GM21390 (cell line): ENCODE data around the gene GAPDHS.

Experiments used
- ATAC-seq: cut with Tn5 transposase; IDR thresholded peaks from one replicate; pipeline ENCODE4 v1.9.1; 2021; ENCODE audit not compliant: unreplicated experiment

The GAPDHS gene

DNA sequence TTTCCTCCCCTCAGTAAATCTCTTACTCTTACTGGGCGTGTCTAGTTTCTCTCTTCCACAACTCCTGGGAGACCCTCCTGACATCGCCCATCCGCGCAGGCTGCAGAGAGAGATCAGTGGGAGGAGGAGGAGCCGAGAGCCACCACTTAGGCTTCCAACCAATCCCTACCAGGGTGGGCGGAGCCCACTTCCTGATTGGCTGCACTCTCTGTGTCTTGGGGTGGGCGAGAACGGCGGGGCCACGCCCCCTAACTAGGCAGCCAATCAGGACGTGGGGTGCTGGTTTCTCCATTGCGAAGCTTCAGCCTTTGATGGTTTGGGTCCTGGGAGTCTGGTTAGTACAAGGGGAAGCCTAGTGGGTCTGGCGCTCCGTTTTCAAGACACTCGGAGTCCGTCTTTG, 52.6 kb downstream of the GAPDHS start, which contains the start of gene PMIS2:
Gene PMIS2, plus strand, starts transcription at position 326 of the 400 bp plus-strand sequence. CDS start 87 bp downstream, outside the sequence.
- no peak for ATAC-seq

- no peak for ATAC-seq
These were observed 54.1 kb downstream of the GAPDHS start for GRCh38 chr19:35587321-35587720.

DNA sequence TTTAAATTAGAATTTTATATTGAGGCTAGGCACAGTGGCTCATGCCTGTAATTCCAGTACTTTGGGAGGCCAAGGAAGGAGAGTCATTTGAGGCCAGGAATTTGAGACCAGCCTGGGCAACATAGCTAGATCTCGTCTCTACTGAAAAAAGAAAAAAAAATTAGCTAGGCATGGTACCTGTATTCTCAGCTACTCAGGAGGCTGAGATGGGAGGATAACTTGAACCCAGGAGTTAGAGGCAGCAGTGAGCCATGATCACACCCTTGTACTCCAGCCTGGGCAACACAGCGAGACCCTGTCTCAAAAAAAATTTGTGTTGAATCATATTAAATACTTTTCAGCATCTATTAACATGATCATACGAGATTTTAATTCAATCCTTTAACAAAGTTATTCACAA, 57.6 kb downstream of the GAPDHS start:
- ATAC-seq = no peak

DNA sequence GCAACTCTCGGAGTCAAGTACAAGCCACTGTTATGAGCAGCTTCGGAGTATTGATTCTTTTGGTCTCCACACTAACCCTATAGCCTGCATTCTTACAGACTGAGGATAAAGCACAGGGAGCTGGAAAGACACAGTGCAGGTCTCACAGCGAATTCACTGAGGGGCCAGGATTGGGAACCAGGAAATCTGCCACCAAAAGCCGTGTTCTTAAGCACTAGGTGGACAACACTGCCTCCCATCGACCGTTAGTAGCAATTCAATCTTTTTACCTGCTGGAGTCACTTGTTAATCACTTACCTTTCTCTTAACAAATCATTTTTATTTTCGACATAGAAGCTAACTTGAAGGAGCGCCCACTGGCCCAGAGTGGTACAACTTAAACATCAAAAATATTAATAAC, 59.0 kb downstream of the GAPDHS start:
- no peak for ATAC-seq
